ENCODE results near the gene NOX3.

The NOX3 gene

DNA sequence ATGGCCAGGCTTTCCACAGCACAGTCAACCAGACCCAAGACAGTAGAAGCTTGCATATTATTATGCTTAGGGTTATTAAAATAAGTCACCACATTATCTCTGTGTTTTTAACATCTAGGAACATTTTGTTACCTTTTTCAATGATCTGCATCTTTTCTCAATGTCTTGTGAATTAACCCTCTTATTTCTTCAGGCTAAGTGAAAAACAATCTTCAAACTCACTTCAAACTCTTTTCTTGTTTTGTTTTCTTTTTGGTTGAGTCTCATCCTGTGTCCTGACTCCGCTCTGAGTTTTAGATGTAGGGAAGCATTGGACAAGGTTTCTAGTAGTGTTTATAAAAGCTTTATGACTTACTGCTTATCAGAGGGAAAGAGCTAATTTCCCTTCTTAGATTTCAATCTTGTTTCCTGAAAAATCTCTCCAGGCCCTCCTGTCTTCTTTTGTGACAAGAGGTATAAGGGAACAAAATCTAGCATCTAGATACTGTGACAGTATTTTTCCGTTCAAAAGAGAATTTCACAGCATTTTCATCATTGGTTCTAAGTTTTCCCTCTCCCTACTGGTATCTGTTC lies 26.2 kb downstream of the NOX3 start:
- no peak for DNase-seq

GRCh38 chr6:155426408-155426945 lies 29.2 kb downstream of the NOX3 start:
- no peak for DNase-seq

GRCh38 chr6:155424181-155424580 lies 31.5 kb downstream of the NOX3 start:
- DNase-seq, result no peak

- no peak for DNase-seq
These were observed 33.0 kb downstream of the NOX3 start for GRCh38 chr6:155422635-155423034.

GRCh38 chr6:155420492-155420891 lies 35.1 kb downstream of the NOX3 start:
- DNase-seq, result no peak

GRCh38 chr6:155419161-155419560 lies 36.5 kb downstream of the NOX3 start:
- DNase-seq, result no peak

DNA sequence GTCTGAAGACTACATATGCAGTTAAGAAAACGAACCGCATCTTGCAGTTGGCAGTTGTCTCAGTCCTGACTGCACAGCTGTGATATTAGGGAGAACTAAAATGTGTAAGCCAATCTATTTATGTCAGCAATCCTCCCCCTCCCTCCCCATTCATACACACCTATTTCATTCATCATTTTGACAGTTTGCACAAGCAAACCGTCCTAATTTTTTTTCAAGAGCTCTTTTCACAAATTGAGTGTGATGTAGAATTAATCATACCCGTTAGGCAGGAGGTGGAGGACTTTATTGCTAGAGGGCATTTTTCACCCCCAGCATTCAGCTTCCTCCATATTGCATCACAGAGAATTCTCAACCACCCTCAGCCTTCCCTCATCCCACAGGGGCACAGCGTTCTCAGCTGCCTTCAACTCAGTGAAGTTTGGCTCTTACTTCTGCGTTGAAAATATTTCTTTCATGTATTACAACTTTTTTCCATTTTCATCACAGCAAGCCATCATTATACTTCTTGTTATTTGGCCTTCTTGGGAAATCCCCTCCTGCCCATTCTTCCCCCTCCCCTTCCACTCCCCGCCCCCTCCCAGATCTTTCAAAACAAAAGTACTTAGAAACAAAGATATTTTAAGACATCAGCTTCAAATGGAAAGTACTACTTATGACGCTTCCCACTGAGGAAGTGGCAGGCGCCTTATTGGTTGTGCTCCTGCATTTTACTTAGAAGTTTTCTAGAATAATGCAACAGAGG lies 37.5 kb downstream of the NOX3 start:
- DNase-seq, result peak; percentile 45

- DNase-seq, result no peak
These were observed 38.2 kb downstream of the NOX3 start for GRCh38 chr6:155417454-155417853.

- DNase-seq, result no peak
These were observed 39.7 kb downstream of the NOX3 start for GRCh38 chr6:155415953-155416352.

GRCh38 chr6:155414049-155414448 lies 41.6 kb downstream of the NOX3 start:
- no peak for DNase-seq

DNA sequence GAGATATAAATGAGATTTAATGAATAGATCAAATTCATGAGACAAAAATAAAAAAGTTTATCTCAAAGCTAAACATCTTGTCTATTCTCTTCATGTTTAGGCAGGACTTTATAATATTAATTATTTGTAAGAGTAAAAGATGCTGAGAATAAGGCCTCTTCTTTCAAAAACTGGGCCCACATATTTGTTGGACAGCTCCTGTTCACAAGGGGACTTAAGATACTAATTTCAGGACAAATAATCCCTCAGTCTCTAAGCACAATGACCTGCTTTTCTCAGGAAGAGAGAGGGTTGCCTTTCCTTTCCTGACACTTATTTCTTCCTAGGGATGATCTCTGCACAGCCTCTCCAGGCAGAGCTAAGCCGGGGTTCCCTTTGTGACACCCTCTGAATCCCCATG lies 43.3 kb downstream of the NOX3 start:
- DNase-seq, result no peak

- DNase-seq, result no peak
These were observed 44.2 kb downstream of the NOX3 start for GRCh38 chr6:155411154-155412052.

DNA sequence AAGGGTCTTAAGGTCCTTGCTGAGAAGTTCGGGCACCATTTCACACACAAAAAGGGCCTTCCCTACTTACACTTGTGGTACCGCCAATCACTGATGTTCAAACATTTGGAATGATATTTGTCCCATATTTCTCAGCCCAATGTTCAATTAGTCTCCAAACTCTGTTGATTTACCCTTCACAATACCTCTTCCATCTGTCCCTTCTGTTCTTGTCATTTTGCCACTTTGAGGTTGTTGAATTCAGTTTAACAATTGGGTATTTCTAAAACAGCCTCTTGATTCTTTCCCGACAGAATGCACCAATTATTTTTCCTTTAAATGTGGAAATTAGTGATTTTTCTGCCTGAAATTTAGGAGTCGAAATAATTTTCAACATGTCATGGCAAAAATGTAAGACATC lies 46.2 kb downstream of the NOX3 start:
- no peak for DNase-seq

DNA sequence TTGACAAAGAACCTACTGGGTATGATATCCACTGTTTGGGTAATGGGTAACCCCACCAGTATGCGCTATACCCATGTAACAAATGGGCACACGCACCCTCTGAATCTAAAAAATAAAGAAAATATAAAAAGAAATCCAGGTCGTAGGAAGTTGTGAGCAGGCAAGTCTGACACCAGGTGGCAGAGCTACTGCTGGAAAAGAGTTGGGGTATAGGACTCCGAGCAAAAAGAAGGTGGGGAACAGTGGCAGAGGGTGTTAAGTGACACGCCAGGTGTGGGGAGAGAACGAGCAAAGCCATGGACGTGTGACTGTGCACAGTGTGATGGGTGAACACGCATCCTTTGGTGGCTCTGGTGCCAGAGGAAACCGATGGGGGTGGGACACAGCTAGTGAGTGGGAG lies 46.7 kb downstream of the NOX3 start:
- DNase-seq, result no peak

- DNase-seq, result no peak
These were observed 47.4 kb downstream of the NOX3 start for GRCh38 chr6:155408231-155408630.

- no peak for DNase-seq
These were observed 48.8 kb downstream of the NOX3 start for GRCh38 chr6:155406801-155407200.

DNA sequence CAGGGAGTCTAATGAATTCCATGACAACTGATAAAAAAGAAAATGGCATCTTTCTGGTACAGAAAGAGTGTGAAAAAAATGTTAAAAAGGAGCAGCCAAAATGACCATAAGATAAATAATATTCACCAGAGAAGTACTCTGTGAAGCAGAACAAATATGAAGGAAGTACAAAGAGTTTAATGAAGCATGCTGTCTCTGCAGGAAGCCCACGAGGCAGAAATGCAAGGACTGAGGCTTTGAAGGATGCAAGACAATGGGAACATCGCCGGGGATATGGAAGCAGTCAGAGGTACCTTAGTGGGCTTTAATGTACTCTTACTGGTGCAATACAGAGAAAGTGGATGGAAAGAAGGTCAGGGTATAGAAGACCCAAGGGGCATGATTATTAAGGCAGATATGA lies 50.7 kb downstream of the NOX3 start:
- DNase-seq, result no peak

GRCh38 chr6:155402656-155403304 lies 52.9 kb downstream of the NOX3 start:
- DNase-seq, result no peak

- no peak for DNase-seq
These were observed 55.0 kb downstream of the NOX3 start for GRCh38 chr6:155400654-155400965.

GRCh38 chr6:155399745-155400653 lies 55.6 kb downstream of the NOX3 start:
- DNase-seq, result no peak

- DNase-seq, result no peak
These were observed 56.4 kb downstream of the NOX3 start for GRCh38 chr6:155399062-155399744.

DNA sequence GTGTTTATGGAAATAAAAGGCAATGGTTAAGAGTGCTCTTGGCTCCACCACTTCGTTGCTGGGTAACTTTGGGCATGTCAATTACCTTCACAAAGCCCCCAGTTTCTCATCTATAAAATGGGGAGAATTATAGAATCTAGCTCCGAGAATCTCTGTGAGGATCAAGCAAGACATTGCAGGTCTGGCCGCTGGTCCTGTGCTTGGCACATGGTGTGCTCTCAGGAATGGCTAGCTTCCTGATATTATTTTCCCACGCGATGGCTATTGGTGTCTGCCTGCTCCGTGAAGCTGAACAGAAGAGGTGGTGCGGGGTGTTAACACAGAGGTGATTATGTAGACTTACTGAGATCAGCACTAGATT lies 57.0 kb downstream of the NOX3 start:
- no peak for DNase-seq

All from left hindlimb (tissue), 1 donor.